GM18870 (cell line): ENCODE measurements around the gene AIMP1.

ENCODE experiments used
- ATAC-seq: cut with Tn5 transposase; IDR thresholded peaks from one replicate; pipeline ENCODE4 v1.9.1; 2021; ENCODE audit warnings: moderate library complexity; ENCODE audit not compliant: unreplicated experiment

The AIMP1 gene

DNA sequence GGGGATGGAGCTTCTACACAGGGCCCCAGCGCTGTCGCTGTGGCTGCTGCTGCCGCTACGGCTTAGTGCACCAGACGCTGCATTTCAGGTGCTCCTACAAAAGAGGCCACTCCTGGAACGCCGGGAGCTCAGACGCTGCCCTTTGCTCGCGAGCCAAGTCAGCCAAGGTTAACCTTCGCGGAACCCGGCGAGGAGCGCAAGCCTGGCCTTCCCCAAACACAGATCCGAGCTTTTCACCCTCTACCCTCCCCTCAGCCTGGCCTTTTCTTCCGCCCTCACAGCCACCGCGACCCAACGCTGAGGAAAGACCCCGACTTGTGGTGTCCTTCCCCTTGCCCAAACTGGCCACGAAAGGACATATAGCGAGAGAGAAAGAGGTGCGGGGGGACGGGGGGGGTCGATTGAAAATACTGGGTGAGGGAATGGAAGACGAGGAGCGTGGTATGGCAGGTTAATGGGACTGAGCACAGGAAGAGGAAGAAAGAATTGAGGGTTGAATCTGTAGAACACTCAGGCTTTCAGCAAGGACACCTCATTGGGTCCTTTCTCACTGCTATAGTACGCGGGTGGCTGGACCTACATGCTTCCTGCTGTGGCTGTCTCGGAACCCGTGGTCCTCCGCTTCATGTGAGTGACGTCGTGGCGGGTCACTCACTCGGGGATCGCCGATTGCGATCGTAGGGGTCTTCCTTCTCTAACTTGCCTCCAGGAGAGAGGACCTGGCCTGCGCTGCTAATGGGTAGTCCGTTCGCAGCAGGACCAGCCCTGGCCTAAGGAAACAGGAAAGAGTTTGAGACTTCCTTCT, at the start of gene AIMP1, which contains the start of gene TBCK:
Gene AIMP1, plus strand, starts transcription at position 583 of the 805 bp plus-strand sequence. CDS start 8,460 bp downstream, outside the sequence.
Gene TBCK, minus strand, starts transcription at position 242 of the 805 bp plus-strand sequence. CDS start 7,249 bp downstream, outside the sequence.
- ATAC-seq: peak; percentile 80

DNA sequence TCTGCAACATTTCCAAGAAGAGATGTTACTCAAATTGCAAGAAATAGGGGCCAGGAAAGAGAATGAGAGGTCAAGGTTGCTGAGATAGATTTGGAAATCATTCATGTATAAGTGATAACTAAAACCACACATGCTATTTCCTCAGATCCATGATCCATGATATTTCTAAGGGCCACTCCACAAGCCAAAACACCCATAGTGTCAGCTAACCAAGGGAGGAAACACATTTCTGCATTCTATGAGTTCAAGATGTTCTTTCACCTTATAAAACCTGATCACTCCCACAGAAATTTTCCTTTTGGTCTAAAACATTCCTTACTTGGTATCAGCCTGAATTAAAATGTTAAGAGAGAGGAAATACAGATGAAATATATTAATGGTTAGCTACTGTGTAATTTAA, 47.6 kb upstream of the AIMP1 start:
- ATAC-seq: no peak

DNA sequence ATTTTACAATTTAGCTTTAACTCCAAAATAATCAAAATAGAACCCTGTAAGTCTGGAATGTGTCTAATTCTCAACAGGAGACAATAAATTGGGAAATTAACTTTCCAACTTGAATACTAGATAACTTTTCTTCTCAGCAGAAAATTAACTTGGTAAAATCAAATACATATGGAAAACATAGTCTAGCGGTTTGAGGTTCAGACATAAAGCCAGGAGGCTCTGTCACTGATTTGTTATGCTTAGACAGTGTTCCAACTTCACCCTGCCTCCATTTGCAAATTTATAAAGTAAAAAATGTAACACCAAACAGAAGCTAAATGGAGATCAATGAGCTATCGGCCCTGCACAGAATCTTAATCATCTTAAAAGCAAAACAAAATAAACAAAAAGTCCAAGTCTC, 46.6 kb upstream of the AIMP1 start:
- ATAC-seq: no peak

DNA sequence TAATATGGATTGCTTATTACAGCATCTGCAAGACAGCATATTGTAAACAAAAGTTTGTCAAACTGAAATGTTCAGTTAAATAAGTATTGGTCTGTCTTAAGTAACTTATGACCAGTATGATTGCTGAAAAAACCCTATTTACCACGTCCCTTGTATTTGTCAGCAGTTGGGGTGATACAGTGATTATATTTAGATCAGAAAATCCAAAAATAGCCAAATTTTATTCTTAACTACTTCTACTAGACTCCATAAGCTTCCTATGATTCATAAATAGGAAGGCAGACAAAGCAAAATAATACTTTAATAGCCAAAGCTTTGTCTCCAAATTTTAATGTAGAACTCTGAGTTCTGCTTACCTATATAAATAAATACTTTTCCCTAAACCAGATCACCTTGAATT, 45.6 kb upstream of the AIMP1 start:
- ATAC-seq: no peak

DNA sequence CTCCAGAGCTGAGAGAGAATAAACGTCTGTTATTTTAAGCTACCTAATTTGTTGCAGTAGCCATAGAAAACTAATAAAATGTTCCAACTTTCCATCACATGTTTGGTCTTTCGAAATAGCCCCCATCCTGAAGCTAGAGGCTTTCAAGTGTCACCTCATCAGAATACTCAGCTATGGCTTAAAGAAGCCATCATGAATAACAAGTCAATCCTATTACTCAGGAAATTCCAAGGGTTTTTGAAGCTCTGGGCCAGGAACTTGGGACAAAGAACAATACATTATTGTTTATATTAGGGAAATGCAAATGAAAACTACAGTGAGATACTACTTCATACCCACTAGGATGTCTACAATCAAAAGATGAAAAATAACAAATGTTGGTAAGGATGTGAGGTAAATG, 42.5 kb upstream of the AIMP1 start:
- ATAC-seq: no peak

DNA sequence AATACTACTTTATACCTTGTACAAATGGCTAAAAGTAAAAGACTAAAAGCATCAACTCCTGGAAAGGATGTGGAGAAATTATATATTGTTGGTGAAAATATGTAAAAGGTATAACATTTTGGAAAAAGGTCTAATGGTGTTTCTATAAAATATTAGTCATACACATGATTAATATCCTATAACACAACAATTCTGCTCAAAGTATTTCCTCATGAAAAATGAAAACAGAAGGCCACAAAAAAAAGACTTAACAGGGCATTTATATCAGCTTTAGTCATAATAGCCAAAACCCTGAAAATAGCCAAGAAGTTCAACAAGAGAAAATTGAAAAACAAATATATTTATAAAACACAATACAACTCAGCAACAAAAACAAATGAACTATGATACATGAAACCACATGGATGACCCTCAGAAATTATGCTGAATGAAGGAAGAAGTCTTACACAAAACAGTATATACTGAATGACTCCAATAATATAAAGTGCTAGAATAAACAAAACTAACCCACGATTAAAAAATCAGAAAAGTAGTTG, 39.1 kb upstream of the AIMP1 start:
- ATAC-seq: no peak

DNA sequence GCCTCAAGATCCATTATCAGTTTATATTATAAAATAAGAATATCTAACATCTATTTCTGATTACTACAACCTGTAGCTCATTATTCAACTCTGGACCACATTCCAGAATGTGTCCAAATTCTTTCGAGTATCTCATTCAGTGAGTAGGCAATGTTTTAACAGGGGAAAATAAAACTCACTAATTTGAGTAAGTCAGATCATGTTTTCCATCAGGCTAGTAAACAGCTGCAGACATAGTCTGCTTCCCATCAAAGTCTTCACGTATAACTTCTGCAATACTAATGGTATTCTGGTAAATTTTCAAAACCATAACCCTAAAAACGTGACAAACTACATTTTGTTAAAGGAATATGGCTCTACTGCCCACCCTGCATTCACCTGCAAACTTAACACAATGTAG, 32.1 kb upstream of the AIMP1 start:
- ATAC-seq: no peak

DNA sequence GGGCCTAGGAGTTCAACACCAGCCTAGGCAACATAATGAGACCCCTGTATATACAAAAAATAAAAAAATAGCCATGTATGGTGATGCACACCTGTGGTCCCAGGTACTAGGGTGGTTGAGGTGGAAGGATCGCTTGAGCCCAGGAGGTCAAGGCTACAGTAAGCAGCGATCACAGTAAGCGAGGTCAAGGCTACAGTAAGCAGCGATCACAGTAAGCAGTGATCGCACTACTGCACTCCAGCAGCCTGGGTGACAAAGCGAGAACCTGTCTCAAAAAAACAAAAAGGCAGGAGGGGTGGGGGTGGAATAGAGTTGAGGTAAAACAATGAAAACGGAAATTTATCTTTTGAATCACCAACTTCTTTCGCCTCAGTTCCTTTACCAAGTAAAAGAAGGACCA, 29.7 kb upstream of the AIMP1 start:
- no peak for ATAC-seq

DNA sequence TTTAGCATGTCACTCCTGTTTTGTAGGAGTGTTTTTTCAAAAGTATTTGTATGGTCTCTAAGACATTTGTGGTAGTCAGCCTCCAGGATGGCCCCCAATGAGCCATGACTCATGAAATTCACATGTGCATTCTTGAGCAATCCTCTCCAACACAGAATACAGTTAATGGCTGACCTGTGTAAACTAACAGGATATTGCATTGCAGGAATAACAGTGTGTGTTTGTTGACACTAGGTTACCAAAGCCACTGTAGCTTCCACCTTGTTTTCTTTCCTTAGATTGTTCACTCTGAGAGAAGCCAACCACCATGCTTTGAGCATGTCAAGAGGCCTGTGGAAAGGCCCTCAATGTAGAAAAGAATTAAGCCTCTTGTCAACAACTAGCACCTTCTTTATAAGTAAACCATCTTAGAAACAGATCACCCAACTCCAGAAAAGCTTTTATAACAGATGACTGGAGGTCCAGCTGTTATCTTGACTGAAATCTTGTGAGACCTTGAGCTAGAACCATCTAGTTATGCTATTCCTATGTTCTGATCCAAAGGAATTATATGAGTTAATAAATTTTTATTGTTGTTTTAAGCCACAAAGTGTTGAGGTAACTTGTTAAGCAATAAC, 28.9 kb upstream of the AIMP1 start:
- ATAC-seq: no peak

DNA sequence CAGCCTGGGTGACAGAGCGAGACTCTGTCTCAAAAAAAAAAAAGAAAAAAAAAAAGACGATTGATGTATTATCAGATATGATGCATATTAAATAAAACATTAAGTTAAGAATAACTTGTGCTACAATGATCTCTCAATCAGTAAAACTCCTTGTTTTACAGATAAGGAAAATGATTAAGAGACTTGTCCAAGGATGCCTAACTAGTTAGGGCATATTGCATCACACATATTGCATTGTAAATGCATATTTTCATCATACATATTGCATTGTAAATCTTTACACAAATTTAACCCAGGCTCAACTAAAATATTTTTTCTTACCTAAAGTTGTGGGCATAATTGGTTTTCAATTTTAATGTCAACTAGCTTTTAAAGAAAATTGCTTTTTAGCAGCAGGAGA, 26.6 kb upstream of the AIMP1 start:
- no peak for ATAC-seq

DNA sequence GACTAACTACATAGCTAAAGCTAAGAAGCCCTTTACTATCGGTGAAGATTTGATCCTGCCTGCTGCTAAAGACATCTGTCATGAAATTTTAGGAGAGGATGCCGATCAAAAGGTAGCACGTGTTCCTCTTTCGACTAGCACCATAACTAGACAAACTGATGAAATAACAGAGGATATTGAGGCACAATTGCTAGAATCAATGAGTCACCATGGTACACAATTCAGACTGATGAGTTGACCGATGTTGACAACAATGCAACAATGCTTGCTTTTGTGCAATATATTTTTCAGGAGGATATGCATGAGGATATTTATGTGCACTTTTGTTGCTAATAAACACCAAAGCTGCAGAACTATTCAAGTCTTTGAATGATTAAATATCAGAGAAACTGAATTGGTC, 24.7 kb upstream of the AIMP1 start:
- ATAC-seq: no peak

DNA sequence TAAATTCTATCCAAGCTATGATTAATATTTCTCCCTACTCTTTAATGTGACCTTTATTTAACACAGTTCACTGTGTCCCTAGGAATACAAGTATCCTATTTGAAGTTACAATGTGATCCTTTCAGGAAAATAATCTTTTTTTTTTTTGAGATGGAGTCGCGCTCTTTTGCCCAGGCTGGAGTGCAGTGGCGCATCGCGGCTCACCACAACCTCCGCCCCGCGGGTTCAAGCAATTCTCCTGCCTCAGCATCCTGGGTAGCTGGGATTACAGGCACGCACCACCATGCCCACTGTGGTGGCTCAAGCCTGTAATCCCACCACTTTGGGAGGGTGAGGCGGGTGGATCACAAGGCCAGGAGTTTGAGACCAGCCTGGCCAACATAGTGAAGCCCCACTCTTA, 22.3 kb upstream of the AIMP1 start:
- no peak for ATAC-seq

DNA sequence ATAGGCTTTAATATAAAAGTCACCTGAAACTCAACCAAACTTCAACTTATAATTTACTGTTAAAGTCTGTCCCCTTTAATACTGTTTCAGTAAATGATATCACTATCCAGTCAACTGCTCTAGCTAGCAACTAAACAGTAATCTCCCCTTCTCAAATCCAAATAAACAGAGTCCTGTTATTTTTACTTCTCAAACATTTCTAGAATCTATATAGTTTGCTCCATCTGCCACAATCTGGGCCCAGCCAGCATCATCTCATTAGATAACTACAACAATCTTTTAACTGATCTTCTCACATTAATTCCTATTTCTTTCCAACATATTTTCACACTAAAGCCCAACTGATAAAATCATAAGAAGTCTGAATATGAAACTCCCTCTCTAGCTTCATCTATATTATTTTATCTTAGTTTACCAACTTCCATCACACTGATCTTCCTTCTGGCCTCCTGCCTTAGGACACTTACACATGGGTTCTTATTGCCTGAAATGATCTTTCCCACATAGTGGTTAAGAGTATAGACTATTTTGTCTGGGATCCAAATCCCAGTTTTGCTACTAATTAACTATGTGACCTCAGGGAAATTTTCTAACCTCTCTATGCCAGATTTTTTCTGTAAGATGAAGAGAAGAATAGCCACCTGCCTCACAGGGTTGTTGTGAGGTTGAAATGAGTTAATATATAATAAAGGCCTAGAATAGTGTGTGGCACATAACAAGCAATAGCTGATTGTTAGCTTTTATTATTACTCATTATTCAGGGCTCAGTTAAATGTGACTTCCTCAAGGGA, 18.9 kb upstream of the AIMP1 start:
- ATAC-seq: no peak

DNA sequence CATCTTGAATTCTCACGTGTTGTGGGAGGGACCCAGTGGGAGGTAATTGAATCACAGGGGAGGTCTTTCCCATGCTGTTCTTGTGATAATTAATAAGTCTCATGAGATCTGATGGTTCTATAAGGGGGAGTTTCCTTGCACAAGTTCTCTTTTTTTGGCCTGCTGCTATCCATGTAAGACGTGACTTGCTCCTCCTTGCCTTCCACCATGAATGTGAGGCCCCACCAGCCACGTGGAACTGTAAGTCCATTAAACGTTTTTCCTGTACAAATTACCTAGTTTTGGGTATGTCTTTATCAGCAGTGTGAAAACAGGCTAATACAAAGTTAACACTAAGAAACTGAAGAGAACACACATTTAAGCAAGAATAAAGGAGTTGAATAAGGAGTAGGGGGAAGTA, 16.4 kb upstream of the AIMP1 start:
- ATAC-seq: no peak

DNA sequence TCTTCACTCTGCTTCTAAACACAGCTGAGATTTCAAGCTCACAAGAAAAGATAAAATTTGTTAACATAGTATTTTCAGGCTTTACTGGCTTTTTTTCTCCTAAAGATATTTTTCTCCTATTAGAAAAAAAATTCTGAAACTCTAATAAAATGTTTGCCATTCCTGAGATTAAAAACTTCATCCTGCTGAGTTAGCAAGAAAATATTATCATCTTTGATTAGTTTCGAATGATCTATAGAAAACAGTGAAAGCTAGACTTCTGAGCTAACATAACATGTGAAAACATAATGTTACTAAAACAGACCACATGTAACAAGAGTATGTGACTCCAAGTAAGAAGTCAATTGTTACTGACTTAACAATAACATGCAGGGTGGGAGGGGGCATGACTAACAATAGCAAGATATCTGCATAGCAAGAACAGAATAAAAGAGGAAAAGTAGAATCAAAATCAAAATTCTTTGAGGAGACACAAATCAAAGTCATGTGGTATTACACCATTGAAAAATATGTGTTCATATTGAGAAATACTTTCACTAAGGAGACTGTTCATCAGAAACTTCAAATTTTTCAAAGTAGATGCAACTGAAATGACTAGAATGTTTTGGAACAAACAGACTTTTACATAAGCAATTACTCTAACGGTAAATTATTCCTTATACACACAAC, 14.8 kb upstream of the AIMP1 start:
- ATAC-seq: no peak

DNA sequence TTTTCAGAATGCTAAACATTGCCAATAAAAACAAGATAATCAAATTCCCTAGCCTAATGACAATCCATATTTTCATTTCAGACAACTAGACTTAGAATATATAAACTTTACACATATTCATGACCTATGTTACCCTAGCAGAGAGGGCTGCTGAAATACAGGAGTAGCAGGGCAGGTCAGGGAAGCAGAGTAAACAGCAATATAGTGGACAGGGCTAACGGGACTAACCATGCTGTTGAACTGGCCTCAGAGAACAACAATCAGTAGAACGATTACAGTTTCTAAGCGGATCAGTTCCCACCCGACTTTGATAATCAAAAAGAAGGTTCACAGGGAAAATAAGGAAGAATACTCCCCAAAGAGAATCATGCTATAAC, 14.3 kb upstream of the AIMP1 start:
- no peak for ATAC-seq

DNA sequence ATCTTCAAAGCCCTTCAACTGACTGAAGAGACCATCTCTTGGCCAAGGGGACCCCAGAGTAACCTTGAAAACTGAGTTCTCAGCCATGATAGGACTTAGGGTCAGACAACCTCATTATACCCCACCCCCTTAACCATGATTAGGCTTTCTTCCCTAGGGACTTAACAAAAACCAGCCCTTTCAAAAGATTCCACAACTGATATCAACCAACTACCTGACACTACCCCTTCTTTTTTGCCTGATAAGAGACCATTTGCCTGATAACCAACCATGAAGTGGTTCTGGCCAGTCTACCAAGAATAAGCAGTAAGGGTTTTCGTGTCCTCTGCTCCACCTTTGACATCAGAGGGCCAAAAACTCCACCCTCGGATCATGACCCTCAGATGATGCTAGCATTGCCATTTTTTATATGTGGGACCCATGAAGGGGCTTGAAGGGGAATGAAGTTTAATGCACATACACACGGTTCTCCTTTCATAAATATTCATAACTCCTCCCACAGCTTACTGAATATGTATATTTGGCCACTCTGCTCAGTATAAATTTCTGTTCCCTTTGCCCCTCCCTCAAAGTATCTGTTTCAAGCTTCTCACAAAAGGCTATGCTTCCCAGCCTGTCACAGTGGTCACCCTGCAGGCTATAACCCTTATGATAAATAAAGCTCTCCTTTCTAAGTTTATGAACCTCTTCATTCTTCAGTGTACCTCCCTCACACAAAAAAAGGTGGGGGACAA, 12.6 kb upstream of the AIMP1 start:
- ATAC-seq: no peak

DNA sequence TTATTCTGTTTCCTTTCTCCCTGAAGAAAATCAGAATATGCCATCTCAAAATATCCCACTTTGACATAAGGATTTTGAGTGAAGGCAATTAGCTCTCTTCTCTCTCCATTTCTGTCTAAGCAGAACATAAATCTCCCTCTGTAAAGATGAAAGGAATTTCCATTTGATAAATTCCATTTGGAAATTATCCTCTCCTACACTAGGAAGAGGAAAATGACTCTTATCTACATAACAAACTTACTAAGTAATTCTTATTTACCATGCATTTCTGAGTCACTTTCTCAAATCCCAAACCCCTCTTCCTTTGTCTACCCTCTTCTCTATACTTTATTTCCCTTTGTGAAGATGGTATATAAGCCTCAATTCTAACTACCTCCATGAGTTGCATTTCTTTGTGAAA, 11.7 kb upstream of the AIMP1 start:
- ATAC-seq: no peak

DNA sequence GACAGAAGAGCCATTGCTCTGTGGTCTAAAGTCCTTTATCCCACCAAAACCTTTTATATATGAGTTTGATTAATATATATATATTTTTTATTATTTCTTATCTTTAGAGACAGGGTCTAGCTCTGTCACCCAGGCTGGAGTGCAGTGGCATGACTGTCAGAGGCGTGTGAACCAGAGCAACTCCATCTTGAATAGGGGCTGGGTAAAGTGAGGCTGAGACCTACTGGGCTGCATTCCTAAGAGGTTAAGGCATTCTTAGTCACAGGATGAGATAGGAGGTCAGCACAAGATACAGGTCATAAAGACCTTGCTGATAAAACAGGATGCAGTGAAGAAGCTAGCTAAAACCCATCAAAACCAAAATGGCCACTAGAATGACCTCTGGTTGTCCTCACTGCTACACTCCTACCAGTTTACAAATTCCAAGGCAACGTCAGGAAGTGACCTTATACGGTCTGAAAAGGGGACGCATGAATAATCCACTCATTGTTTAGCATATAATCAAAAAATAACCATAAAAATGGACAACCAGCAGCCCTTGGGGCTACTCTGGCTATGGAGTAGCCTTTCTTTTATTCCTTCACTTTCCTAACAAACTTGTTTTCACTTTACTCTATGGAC, 10.8 kb upstream of the AIMP1 start:
- ATAC-seq: no peak

DNA sequence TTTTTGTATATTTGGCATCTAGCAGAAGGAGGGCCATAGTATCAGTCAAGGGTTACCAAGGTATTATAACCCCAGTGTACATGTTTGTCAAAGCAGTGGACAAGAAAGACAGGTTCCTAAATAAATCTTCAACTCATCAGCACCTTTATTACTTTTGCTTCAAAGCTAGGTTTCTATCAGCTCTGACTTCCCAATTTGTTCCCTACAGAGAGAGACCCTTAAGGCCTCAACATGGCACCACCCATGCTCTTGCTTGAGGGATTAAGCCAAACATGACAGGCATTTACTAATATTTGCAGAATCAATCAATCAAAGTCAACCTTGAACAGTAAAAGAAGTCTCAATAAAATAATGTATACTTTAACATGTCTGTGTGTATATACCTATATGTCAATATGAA, 9.8 kb upstream of the AIMP1 start:
- ATAC-seq: no peak
